ENCODE results near the gene MDP1.

DNA sequence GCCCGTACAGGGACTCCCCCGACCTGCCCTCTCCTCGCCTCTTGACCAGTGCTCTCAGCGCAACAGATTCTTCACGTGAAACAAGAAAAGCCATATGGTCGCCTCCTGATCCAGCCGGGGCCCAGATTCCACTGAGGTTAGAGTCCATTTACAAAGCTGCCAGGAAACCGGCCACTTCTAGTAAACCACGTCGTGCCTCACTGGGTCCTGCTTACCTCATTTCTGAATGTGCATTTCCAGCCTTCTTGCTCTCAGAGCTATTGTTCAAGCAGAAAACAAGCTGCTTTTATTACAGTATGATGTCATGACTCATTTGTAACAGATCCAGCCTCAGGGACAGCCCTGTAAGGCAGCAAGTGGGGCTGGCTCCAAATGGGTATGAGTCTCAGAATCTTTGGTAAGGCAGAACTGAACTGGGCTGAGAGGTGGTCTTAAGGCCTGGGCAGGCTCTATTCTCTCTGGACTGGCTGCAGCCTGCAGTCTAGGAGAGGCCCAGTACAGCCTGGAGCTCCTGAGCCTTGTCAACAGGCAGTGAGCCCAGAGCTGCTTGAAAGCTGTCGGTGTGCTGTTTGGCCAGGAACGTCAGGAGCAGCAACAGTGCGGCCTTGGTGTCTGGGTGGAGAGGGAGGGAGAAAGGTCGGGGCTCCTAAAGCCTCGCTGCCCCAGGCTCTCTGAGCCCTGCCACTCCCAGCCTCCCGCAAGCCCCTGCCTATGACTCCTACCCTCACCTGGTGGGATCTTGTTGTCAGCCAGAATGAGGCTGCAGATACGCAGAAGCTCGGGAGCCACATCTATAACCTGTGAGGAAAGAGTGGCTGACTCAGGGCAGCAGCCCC lies 35.7 kb downstream of the MDP1 start:
- TF ChIP-seq POLR2A (IDR thresholded peaks at IDR 0.05): no peak
- TF ChIP-seq, protein P1, sequence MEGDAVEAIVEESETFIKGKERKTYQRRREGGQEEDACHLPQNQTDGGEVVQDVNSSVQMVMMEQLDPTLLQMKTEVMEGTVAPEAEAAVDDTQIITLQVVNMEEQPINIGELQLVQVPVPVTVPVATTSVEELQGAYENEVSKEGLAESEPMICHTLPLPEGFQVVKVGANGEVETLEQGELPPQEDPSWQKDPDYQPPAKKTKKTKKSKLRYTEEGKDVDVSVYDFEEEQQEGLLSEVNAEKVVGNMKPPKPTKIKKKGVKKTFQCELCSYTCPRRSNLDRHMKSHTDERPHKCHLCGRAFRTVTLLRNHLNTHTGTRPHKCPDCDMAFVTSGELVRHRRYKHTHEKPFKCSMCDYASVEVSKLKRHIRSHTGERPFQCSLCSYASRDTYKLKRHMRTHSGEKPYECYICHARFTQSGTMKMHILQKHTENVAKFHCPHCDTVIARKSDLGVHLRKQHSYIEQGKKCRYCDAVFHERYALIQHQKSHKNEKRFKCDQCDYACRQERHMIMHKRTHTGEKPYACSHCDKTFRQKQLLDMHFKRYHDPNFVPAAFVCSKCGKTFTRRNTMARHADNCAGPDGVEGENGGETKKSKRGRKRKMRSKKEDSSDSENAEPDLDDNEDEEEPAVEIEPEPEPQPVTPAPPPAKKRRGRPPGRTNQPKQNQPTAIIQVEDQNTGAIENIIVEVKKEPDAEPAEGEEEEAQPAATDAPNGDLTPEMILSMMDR (IDR thresholded peaks at IDR 0.05): no peak

Data from thyroid gland (tissue), 4 donors.